K562 (cell line): Measurements from ENCODE around the gene TPK1. TPM values are rescaled to one million over a fixed set of nuclear protein-coding genes. Genes with fewer than 3 reads are reported as not detected.
A peak's percentile ranks its signal among the peaks of the same experiment; 100 is the strongest.

Source experiments
- ATAC-seq: fragments of 200-7000 bp; cut with Tn5 transposase; 3 replicates; pipeline ENCODE4 v1.9.1; 2020; ENCODE audit warnings: moderate library complexity
- BruUV-seq: library from RNA; stranded (reverse); fragments of 400-500 nt; replicated peaks from 2 replicates; lab custom pipeline; 2021; lab: Mats Ljungman, UMichigan
- CTCF ChIA-PET: fragments of 300-600 bp; formaldehyde crosslinking; extraction: SDS; loops from one replicate; lab custom pipeline; 2021; ENCODE audit warnings: low intra/inter-chr PET ratio; lab: Yijun Ruan, JAX
- POLR2A ChIA-PET: fragments of 300-600, 350-650 bp; sonication (Branson Sonifier 250); formaldehyde crosslinking; extraction: SDS; loops from one replicate; lab custom pipeline; 2021; ENCODE audit warnings: antibody characterized with exemption, inconsistent platforms; lab: Yijun Ruan, JAX
- DNase-seq, 4 experiments: peaks; one replicate each; pipeline versions ENCODE4 v3.0.0 to v3.0.0-alpha.2; 2011 to 2018; ENCODE audit warnings: low spot score in 3 of 4, mixed read lengths in 3 of 4; ENCODE audit errors: extremely low read depth in 1 of 4
- FAIRE-seq: peaks from 2 replicates; lab custom pipeline; 2011; peaks lifted over from hg19 to GRCh38; lab: Jason Lieb, UNC
- H2AFZ ChIP-seq: 2 replicates; pipeline ENCODE4 v1.6.0; 2011; ENCODE audit warnings: low read depth, low read length, control low read depth, inconsistent platforms
- H3K27ac ChIP-seq: fragments of 200-600 bp; 3 replicates; pipeline ENCODE4 v1.8.0; 2011; ENCODE audit warnings: low read depth, mild to moderate bottlenecking, control low read depth, inconsistent platforms, low read length, moderate library complexity, mixed read lengths; ENCODE audit errors: extremely low read depth
- H3K27me3 ChIP-seq, 2 experiments: fragments of 300-600 bp in 1 of 2; 2 replicates in 1 of 2; 3 replicates in 1 of 2; pipeline versions ENCODE4 v1.6.0 to v1.8.0; 2011; ENCODE audit warnings: inconsistent platforms in 2 of 2, low read length in 2 of 2, mild to moderate bottlenecking in 1 of 2, mixed read lengths in 1 of 2, moderate library complexity in 1 of 2; ENCODE audit not compliant: control insufficient read depth in 2 of 2, insufficient read depth in 2 of 2
- H3K36me3 ChIP-seq: fragments of 300-600 bp; 3 replicates; pipeline ENCODE4 v1.8.0; 2011; ENCODE audit warnings: mild to moderate bottlenecking, low read length, inconsistent platforms; ENCODE audit not compliant: control insufficient read depth, insufficient read depth
- H3K4me1 ChIP-seq, 2 experiments: fragments of 200-600 bp in 1 of 2; replicated peaks in 1 of 2; 2 replicates in 1 of 2; 3 replicates in 1 of 2; pipeline versions ENCODE4 v1.5.1 to v1.8.0; 2011; ENCODE audit warnings: inconsistent platforms in 2 of 2, low read length in 2 of 2, mild to moderate bottlenecking in 1 of 2, mixed read lengths in 1 of 2, moderate library complexity in 1 of 2; ENCODE audit not compliant: control insufficient read depth in 2 of 2, insufficient read depth in 2 of 2
- H3K4me2 ChIP-seq: 2 replicates; pipeline ENCODE4 v1.6.1; 2011; ENCODE audit warnings: low read length, control low read depth, inconsistent platforms, mixed read lengths; ENCODE audit not compliant: insufficient read depth
- H3K4me3 ChIP-seq: fragments of 200-600 bp; sonication (generic), shearing (Covaris generic); 2 replicates; pipeline ENCODE4 v1.5.1; 2016; ENCODE audit warnings: control low read depth, inconsistent platforms
- H3K79me2 ChIP-seq: fragments of 200-600 bp; 3 replicates; pipeline ENCODE4 v1.8.0; 2011; ENCODE audit warnings: low read length, inconsistent platforms; ENCODE audit not compliant: control insufficient read depth, insufficient read depth
- H3K9ac ChIP-seq, 2 experiments: 2 replicates each; pipeline versions ENCODE4 v1.6.0 to v1.6.1; 2011; ENCODE audit warnings: low read depth in 2 of 2, low read length in 2 of 2, control low read depth in 1 of 2, inconsistent platforms in 1 of 2, mild to moderate bottlenecking in 1 of 2, mixed read lengths in 1 of 2; ENCODE audit not compliant: insufficient read depth in 1 of 2
- H3K9me1 ChIP-seq: one replicate; pipeline ENCODE4 v1.6.0; 2011; ENCODE audit warnings: inconsistent platforms, mild to moderate bottlenecking, low read length, moderate library complexity; ENCODE audit not compliant: control insufficient read depth, insufficient read depth
- H3K9me3 ChIP-seq: replicated peaks from 2 replicates; pipeline ENCODE4 v1.5.1; 2011; ENCODE audit warnings: low read depth, low read length, inconsistent platforms; ENCODE audit not compliant: control insufficient read depth, insufficient read depth
- H4K20me1 ChIP-seq: replicated peaks from 2 replicates; pipeline ENCODE4 v1.6.1; 2011; ENCODE audit warnings: low read length, inconsistent platforms, mixed read lengths; ENCODE audit not compliant: control insufficient read depth, insufficient read depth
- CHD2 ChIP-seq: IDR thresholded peaks from 2 replicates; pipeline ENCODE4 v1.6.1; 2011; ENCODE audit warnings: low read depth, low read length
- HNRNPLL ChIP-seq: fragments of 200-400 bp; formaldehyde crosslinking; IDR thresholded peaks from 2 replicates; pipeline ENCODE4 v1.6.1; 2017; ENCODE audit warnings: low read length, low read depth, mild to moderate bottlenecking; ENCODE audit not compliant: poor library complexity, severe bottlenecking
- KLF13 ChIP-seq: fragments of 450-650 bp; IDR thresholded peaks from 2 replicates; pipeline ENCODE4 v1.6.1; 2016; ENCODE audit warnings: missing genetic modification characterization, low read depth, mild to moderate bottlenecking, missing compliant biosample characterization, moderate library complexity, borderline replicate concordance
- NR1H2 ChIP-seq: sonication (generic); formaldehyde crosslinking; IDR thresholded peaks from 2 replicates; pipeline ENCODE4 v1.4.0; 2020; ENCODE audit warnings: mild to moderate bottlenecking, missing genetic modification reagents
- PTTG1 ChIP-seq: fragments of 450-650 bp; IDR thresholded peaks from 2 replicates; pipeline ENCODE4 v1.6.1; 2016; ENCODE audit warnings: low read depth, mild to moderate bottlenecking, missing genetic modification characterization, missing compliant biosample characterization
- SNIP1 ChIP-seq: fragments of 450-650 bp; IDR thresholded peaks from 2 replicates; pipeline ENCODE4 v1.7.1; 2017; ENCODE audit warnings: low read depth, mild to moderate bottlenecking
- ZNF507 ChIP-seq: conservative IDR thresholded peaks from 2 replicates; pipeline ENCODE4 v1.6.1; 2017; ENCODE audit warnings: missing genetic modification characterization, missing compliant biosample characterization
- ZNF696 ChIP-seq: fragments of 250-450 bp; sonication (Bioruptor Pico); conservative IDR thresholded peaks from 2 replicates; pipeline ENCODE4 v1.4.0; 2020; ENCODE audit warnings: mild to moderate bottlenecking, moderate library complexity
- WGBS: fragments of 100-300 bp; shearing (Covaris generic); methylation state at CpG from one replicate; pipeline ENCODE4 v1.1.6; 2016; ENCODE audit warnings: low coverage, mixed read lengths; ENCODE audit not compliant: insufficient coverage; ENCODE audit errors: missing lambda C conversion rate; 5-methylcytosine and 5-hydroxymethylcytosine counted together
- in situ Hi-C: fragments of 300-500 bp; cut with MboI; formaldehyde crosslinking; loops from 4 replicates; pipeline ENCODE4 v1.15.0; 2018; ENCODE audit warnings: inconsistent platforms, mixed read lengths
- intact Hi-C: fragments of 100-400 bp; cut with micrococcal nuclease; formaldehyde crosslinking; loops from 2 replicates; pipeline ENCODE4 v1.14.2; 2022
- polyA plus RNA-seq, 8 experiments: library from polyadenylated mRNA; depleted of rRNA in 4 of 8; stranded (reverse) in 5 of 8; unstranded in 3 of 8; fragments of >200 nt; fragmentation: Nextera tagmentation in 2 of 8; fragmentation: Illumina TruSeq in 1 of 8; extraction: Ambion mirVana in 2 of 8; extraction: Trizol in 1 of 8; gene quantifications; 2 replicates each; pipeline versions ENCODE4 v1.2.1 to v1.2.3, GENCODE V29; 2011 to 2014; ENCODE audit warnings: inconsistent platforms in 1 of 8, missing spikeins in 1 of 8
- total RNA-seq, 7 experiments: library from RNA; depleted of rRNA in 6 of 7; stranded (reverse); fragments of >200 nt in 6 of 7; fragmentation: Illumina TruSeq in 2 of 7; extraction: Trizol in 2 of 7; gene quantifications; 2 replicates each; pipeline versions ENCODE4 v1.2.1 to v1.2.3, GENCODE V29; 2011 to 2021; ENCODE audit warnings: low replicate concordance in 1 of 7
- TF ChIP-seq, protein P1 (sequence below): fragments of 450-650 bp; formaldehyde crosslinking; IDR thresholded peaks from 2 replicates; pipeline ENCODE4 v1.4.0; 2022; ENCODE audit warnings: mild to moderate bottlenecking, moderate library complexity
- TF ChIP-seq, protein P2 (sequence below), 3 experiments: IDR thresholded peaks in 2 of 3; conservative IDR thresholded peaks in 1 of 3; 2 replicates each; pipeline ENCODE4 v1.5.1; 2011 to 2012; ENCODE audit warnings: low read length in 3 of 3, mild to moderate bottlenecking in 3 of 3, control low read depth in 2 of 3, improper control_type of control experiment in 1 of 3, inconsistent platforms in 1 of 3, low read depth in 1 of 3, mixed read lengths in 1 of 3, moderate library complexity in 1 of 3; ENCODE audit not compliant: insufficient read depth in 2 of 3

TPK1 gene
- total and polyA plus RNA-seq, 9 of the 15 experiments (the other 6 are each of a cell fraction or from before 2014, with no cell fraction given), result 5.1 to 16.2 (median 9.2) TPM

DNA sequence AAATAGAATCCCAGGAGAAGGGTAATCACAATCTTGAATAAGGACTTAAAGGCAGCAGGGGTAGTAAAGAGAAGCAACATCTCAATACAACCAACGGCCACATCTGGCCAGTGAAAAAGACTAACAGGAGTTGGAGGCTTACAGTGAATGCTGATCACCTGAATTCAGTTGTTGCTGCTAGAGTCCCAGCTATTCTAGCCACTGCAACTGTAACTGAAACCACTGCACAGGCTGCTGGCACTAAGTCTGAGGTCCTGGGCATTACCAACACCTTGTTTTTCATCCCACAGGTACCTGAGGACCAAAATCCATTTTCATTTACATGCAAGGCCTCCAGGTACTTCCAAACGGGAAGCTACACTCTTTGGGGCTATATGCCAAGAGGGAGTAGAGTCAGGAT is 44.4 kb downstream of the TPK1 start (continued):
- TF ChIP-seq KLF13 (no peak), ZNF507 (tag) (no peak), NR1H2 (CRISPR knock-in tag) (no peak), ZNF696 (CRISPR knock-in tag) (no peak)
- TF ChIP-seq, protein P1, sequence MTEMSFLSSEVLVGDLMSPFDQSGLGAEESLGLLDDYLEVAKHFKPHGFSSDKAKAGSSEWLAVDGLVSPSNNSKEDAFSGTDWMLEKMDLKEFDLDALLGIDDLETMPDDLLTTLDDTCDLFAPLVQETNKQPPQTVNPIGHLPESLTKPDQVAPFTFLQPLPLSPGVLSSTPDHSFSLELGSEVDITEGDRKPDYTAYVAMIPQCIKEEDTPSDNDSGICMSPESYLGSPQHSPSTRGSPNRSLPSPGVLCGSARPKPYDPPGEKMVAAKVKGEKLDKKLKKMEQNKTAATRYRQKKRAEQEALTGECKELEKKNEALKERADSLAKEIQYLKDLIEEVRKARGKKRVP (CRISPR knock-in tag), result no peak

DNA sequence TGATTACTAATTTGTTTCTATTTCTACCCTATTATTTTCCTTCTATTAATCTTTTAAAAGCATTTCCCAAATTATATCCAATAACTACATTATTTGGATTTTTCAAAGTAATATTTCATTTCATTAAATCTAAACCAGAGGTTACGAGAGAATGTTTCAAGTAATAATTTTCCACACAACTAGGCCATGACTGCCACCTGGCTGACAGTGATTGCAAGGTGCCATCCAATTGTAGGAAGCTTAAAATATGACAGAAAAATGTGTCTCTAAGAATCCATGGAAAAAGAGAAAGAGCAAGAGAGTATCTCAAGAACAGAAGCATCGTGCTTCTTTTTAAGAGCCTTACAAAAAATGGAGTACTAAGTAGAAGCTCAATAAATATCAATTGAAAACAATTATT is 48.7 kb downstream of the TPK1 start:
- Histone ChIP-seq H3K36me3 (no peaks in the 10 kb centered on the region), H3K4me2 (no peak overlapping the region), H3K9me1 (no peaks in the 10 kb centered on the region), H2AFZ (no peak overlapping the region), H3K4me1 (no peaks in the 10 kb centered on the region), H3K27me3 (no peaks in the 10 kb centered on the region), H4K20me1 (no peaks in the 10 kb centered on the region), H3K4me3 (no peak overlapping the region), H3K9me3 (no peaks in the 10 kb centered on the region), H3K79me2 (no peaks in the 10 kb centered on the region), H3K9ac (no peak overlapping the region), H3K27ac (no peak overlapping the region)
- no TSS peak for BruUV-seq
- DNase-seq, result no peak
- CTCF ChIA-PET, result no interaction called here
- TF ChIP-seq CHD2 (no peak), HNRNPLL (no peak), PTTG1 (tag) (no peak), SNIP1 (no peak)
- TF ChIP-seq, protein P2, sequence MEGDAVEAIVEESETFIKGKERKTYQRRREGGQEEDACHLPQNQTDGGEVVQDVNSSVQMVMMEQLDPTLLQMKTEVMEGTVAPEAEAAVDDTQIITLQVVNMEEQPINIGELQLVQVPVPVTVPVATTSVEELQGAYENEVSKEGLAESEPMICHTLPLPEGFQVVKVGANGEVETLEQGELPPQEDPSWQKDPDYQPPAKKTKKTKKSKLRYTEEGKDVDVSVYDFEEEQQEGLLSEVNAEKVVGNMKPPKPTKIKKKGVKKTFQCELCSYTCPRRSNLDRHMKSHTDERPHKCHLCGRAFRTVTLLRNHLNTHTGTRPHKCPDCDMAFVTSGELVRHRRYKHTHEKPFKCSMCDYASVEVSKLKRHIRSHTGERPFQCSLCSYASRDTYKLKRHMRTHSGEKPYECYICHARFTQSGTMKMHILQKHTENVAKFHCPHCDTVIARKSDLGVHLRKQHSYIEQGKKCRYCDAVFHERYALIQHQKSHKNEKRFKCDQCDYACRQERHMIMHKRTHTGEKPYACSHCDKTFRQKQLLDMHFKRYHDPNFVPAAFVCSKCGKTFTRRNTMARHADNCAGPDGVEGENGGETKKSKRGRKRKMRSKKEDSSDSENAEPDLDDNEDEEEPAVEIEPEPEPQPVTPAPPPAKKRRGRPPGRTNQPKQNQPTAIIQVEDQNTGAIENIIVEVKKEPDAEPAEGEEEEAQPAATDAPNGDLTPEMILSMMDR (IDR thresholded peaks at IDR 0.05 in 2 of 3, conservative IDR thresholded peaks at IDR 0.05 in 1 of 3; ENCODE audit: insufficient read depth in 2 of 3, low read depth in 1 of 3, low read length in 3 of 3), result peak in 1 of 3 experiments; percentile 24; a peak in 2 of 6 replicates
- WGBS, result 5% methylated on average over 2 of the region's 2 CpGs
- in situ Hi-C loops (no loop called here), intact Hi-C loops (no loop called here)
- FAIRE-seq, result no peak
- POLR2A ChIA-PET, result no interaction called here
- ATAC-seq, result no peak
